Measurements from ENCODE around the gene NAA80.

GRCh38 chr3:50259432-50260026 lies 39.7 kb downstream of the NAA80 start:
- TF ChIP-seq HDGF (IDR thresholded peaks at IDR 0.05; ENCODE audit: borderline replicate concordance): no peak
- TF ChIP-seq ELF4 (IDR thresholded peaks at IDR 0.05): no peak
- TF ChIP-seq BHLHE40 (IDR thresholded peaks at IDR 0.05; ENCODE audit: borderline replicate concordance): no peak
- TF ChIP-seq NFRKB (IDR thresholded peaks at IDR 0.05): no peak
- no peak for TF ChIP-seq SP1 (IDR thresholded peaks at IDR 0.05)
- TF ChIP-seq TARDBP (IDR thresholded peaks at IDR 0.05): no peak
- no peak for TF ChIP-seq FOXA1 (IDR thresholded peaks at IDR 0.05)
- TF ChIP-seq FOXM1 (IDR thresholded peaks at IDR 0.05; ENCODE audit: borderline replicate concordance): no peak
- no peak for TF ChIP-seq FOXK2 (IDR thresholded peaks at IDR 0.05)
- no peak for TF ChIP-seq LEF1 (IDR thresholded peaks at IDR 0.05; ENCODE audit: borderline replicate concordance)
- no peak for TF ChIP-seq SUZ12 (IDR thresholded peaks at IDR 0.05)
- TF ChIP-seq CTBP1 (IDR thresholded peaks at IDR 0.05; ENCODE audit: borderline replicate concordance): no peak
- no peak for TF ChIP-seq ARNT (IDR thresholded peaks at IDR 0.05)
- no peak for TF ChIP-seq L3MBTL2 (conservative IDR thresholded peaks at IDR 0.05)
